ENCODE data around the gene BCL11B.

BCL11B gene

DNA sequence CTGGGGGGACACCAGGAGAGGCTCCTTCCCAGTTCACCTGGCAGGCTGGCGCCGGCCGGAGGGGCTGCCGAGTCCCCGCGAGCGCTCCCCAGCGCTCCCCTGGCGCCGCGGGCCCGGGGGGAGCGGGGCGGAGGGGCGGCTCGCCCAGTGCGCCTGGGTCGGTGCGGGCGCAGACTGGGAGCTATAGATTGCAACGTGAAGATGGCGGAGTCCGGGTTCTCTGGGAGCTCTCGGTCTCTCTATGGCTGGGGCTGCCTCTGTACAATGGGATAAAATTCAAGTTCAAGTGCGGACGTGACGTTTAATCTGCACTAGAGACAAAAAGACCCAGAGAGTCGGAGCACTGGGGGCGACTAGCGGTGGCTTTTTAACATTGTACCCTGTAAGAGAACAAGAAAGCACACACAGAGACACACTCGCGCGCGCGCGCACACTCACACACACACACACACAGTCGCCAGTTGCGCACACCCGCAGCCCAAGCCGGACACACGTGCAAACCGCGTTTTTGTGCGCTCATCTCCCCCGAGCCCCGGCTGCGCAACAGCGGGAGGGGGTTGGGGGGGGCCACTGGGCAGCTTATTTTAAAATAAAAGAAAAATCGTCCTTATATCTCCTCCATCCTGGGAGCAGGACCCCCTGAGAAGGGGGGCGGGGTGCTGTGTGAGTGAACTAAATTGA lies at the start of gene BCL11B:
TSS of gene BCL11B (minus strand) at position 247 of the 681 bp plus-strand sequence. CDS start 979 bp downstream, outside the sequence.
- peak; percentile 78 to 79 for ATAC-seq

DNA sequence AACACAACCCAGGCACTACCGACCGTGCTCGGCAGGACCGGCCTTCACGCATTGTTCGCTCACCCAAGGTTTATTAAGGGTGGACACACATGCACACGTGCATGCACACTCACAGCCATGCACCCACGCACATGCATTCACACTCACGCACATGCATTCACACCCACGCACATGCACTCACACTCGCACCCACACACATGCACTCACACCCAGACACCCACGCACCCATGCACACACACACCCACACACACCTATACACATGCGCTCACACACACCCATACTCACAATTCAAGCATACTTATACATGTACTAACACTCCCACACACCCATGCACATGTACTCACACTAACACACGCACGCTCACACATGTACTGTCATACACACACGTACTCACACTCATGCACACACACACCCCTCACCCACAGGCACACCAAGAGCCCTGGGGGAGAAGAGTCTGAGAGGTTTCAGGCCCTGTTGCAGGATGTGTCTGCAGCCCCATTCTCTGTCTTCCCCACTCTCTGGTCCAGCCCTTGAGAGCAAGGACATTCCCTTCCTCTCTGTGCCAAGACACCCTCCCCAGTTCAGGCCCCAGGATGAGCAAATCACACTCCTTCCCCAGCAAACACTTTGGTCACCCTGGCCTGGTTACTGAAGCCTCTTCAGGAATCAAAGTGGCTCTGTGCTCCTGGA lies 49.4 kb upstream of the BCL11B start:
- no peak for ATAC-seq

DNA sequence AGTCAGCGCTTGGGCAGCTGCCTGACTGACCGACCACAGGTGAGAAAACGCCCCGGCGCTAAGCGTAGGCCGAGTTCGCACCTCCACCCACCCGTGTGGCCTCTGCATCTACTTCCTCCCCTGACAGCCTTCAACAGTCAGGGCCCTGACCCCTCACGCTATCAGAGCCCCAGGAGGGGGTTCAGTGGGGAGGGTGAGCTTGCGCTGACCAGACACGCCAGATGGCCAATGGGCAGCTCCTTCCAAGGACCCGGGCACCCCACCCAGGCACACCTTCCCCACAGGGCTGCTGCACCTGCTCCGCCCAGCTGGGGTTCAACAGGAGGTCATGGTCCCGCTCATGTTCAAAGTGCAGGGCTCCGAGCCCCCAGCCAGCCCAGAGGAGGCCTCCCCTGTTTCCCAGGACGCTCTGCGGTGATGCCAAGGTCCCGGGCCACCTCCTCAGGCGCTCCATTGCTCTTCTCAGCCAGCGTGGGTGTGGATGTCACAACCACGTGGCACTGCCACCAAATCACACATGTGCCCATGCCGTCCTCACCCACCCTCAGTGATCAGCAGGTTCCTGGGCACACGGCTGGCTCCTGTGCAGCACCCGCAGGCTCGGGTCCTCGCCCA lies 48.7 kb upstream of the BCL11B start:
- ATAC-seq = no peak

DNA sequence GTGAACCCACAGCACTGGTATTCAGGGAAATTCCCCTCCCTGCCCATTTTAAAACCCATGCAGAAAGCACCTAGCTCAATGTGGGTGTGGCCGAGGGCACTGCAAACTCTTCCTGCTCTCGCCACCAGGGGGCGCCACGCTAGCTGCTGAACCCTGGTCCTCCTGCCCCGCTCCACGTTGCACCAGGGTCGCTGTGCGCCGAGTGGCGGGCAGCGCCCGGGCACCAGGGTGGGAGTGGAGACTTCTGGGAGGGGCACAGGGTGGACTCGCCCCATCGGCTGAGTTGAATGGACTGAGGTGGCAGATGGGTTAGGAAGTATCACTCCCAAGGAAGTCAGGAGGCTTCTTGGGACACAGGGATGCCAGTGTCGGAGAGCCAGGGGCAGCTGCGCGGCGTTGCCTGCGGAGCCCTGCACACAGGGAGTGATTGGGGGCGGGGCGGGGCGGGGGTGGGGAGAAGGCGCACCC lies 48.1 kb upstream of the BCL11B start:
- ATAC-seq = peak; percentile 58 to 80

DNA sequence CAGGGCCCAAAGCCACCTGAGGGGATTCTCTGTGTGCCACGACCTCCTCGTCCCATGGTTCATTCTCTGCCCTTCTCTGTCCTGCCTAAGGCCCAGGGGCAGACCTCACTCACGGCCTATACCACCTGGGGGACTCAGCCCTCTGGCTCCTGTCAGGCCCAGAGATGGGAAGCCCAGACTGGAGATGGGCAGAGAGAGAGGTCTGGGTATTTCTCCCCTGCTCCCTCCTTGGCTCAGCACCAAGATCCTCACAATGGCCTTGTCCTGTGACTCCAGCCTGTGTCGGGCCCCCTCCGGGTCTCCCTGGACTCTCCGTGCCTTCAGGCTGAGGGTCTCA lies 46.9 kb upstream of the BCL11B start:
- no peak for ATAC-seq

DNA sequence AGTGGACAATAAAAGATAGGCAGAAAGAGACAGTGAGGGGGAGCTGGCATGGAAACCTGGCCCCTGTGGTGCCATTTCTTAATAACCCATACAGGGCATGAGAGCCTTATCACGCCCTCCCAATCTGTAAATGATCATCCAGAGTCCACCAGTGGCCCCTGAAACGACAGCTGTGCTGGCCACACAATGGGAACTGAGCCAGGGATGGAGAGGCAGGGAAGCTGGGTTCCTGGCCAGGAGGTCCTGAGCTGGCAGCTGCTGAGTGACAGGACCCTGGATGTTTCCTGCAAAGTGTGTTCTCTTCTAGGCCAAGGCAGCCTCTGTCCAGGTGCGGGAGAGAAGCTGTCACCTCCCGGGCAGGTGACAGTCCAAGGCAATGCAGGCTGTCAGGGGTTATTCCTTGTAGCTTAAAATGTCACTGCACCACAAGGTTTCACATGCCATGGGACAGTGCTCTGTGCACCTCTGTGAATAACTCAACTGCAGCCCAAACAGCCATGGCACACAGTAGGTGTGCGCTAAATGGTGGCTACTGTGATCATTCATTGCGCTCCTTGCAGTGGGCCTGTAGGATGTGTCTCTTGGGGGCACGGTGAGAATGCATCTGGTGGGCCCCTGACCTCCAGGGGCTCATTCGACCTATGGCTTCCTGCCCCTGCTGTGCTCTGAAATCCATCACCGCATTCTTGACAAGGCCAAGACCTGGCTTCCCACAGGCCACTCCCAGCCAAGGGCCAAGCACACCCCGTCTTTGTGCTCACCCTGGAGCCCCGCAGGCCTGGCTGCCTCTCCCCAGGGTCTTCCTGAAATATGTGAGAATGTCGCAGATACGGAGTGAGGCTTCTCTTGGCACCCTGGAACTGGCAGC lies 46.3 kb upstream of the BCL11B start:
- no peak for ATAC-seq

DNA sequence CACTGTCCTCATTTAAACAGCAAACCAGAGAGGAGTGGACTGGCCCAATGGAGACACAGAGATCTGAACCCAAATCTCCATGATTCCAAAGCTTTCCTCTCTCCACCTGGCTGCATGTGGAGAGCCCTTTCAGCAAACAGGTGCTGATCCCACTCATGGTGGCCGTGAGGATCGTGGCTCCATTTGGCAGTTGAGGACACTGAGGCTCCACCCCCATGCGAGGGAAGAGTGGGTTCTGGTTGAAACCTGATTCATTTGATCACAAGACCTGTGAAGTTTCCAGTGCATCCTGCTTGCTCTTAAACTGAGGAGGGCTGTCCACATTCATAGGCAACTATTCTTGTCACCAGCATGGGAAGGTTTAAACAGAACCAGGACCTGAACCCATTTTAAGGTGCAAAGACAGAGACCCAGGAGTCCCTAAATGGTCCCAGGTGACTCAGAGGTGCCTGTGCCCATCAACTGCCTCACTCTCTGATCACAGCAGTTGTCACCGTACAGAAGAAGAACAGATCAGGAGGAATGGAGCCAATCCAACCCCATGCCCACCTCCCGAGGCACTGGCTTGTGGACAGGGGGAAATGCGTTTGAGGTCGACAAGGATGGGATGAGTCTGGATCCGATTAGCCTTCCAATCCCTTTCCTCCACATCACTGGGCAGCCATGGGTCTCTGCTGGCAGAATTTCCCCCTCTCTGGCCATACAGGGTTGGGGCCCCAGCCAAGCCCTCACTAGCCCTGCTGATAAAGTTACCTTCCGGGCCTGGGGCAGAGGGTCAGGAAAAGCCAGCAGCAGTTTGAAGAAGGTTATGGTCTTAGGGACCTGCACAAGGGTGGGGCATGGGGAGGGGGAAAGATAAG lies 45.5 kb upstream of the BCL11B start:
- no peak for ATAC-seq

DNA sequence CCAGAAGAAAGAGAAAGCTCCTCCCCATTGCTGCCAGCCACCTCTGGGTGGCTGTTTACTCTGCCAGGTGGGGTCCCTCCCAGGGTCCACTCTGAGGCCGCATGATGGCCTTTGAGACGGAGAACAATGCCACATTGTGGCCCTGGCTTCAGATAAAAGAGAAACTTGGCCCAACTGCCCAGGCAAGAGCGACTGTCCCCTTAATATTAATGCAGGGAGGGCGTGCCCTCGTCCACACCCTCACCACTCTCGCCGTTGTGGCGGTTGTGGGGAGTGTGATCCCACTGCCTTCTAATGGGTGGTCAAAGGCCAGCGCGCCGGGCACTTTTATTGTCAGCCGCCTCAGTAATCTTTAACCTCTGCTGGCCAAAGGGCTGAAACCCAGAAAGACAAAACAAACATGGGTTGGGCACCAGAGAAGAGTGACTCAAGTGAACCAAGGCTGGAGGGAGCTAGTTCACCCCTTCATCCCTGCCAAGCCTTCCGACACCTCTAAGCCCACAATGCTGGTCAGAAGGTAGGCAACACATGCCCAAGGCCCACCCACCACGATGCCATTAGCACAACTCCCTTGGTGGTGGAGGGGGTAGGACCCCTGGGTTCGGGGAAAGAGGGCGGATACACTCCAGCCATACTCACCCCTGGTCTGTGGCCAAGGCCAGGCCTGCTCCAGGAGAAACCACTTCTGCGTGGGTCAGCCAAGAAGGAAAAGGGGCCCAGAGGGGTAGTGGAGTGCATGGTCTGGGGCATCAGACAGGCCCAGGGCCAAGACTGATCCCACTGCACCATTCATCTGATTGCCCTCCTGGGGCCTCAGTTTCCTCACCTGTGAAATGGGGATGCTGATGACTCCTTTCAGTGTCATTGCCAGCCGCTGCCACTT lies 44.5 kb upstream of the BCL11B start:
- no peak for ATAC-seq

DNA sequence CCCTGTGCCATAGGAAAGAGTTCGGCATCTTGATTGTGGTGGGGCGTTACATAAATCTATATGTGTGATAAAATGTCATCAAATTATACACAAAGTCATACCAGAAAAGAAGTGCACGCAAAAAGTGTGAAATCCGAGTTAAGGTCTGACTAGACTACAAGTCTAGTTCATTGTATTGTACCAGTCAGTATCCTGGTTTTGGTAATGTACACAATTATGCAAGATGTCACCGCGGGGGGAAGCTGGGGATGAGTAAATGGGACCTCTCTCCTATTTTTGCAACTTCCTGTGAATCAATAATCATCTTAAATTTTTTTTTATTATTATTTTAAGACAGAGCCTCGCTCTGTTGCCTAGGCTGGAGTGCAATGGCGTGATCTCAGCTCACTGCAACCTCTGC lies 43.2 kb upstream of the BCL11B start:
- no peak for ATAC-seq

DNA sequence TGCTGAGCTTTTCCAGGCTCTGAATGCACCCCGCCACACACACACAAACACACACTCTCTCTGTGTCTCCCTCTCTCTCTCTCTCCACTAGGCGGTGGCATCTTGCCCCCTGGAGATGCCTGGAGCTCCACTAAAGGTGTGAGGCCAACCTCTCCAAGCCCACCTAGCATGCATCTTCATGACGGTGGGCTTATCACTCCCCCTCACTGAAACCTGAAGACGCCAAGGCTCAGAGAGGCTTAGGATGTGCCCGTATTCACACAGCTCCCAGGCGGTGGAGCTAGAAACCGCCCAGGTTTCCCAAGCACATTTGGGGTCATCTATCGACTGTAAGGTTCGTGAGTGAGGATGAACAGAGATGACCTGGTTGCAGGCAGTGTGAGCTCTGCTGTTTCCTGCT lies 42.6 kb upstream of the BCL11B start:
- ATAC-seq = no peak

DNA sequence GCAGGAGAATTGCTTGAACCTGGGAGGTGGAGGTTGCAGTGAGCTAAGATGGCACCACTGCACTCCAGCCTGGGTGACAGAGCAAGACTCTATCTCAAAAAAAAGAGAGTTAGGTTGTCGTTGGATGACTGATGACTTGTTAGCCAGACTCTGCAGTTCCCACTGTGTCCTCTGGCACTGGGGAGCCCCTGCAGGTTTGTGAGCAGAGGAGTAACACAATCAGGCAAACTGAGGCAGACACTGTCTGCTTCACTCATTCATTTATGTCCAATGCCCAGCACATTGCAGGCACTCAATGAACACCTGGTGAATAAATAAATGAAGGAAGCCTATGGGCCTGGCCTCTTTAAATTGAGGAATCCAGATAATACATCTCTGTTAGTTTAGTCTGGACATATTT lies 41.2 kb upstream of the BCL11B start:
- ATAC-seq = no peak

DNA sequence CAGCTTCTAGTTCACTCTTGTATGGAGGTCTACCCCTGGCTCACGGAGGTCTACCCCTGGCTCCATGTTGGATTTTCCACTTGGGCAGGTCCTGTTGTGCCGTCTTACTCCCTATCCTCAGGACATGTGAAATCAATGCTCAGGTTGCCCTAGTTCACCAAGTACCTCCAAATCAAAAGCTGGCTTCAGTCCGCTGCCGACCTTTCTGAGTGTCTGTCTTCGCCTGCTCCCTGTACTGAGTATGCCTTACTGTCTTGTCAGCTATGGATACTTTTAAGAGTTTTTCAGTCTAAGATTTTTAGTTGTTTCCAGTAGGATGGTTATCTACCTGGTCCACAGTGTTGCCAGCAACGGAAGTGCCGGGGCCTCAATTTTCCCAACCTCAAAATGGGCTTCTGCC lies 40.1 kb upstream of the BCL11B start:
- ATAC-seq = no peak

DNA sequence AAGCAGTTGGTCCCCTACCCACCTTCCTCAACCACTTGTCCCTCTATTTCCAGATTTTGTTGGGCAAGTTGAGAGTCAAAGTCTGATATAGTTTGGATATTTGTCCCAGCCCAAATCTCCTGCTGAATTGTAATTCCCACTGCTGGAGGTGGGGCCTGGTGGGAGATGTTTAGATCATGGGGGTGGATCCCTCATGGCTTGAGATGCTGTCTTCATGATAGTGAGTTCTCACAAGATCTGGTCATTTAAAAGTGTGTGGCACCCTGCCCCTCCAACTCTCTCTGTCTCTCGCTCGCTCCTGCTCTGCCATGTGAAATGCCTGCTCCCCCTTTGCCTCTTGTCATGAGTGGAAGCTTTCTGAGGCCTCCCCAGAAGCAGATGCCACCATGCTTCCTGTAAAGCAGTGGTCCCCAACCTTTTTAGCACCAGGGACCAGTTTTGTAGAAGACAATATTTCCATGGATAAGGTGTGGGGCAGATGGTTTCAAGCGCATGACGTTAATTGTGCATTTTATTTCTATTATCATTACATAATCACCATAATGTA lies 37.3 kb upstream of the BCL11B start:
- no peak for ATAC-seq

DNA sequence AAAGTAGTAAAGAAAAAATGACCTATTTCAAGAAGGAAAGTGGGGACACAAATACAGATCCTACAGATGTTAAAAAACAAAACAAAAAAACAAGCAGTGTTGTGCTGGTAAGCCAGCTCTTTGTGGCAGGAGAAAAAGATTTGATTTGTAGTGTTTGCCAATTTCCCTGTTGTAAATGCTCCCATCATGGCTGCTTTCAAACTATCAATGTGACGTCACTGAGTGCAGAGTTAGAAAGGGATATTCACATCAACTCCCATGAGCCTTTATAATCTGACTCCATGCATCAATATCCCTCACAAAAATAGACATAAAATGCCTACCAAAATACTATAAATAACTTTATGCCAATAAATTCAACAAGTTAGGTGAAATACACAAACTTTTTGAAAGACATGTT lies 32.2 kb upstream of the BCL11B start:
- ATAC-seq = no peak

DNA sequence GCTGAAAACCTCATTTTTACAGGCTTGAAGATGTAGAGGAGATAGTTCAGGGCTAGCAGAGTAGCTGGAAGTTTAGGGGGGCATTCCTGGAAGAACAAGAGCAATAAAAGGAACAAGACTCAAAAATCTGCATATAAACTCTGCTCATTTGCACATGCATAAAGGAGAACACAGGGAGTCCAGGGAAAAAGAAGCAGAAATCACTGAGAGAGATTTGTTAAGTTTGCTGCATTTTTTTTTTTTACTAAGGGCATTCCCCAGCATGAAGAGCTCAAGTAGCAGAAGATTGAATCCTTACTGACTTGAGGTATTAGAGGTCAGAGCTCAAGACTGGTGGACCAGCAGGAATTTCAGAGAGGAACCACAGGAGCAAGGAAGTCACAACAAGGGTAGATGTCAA lies 28.2 kb upstream of the BCL11B start:
- ATAC-seq = no peak

DNA sequence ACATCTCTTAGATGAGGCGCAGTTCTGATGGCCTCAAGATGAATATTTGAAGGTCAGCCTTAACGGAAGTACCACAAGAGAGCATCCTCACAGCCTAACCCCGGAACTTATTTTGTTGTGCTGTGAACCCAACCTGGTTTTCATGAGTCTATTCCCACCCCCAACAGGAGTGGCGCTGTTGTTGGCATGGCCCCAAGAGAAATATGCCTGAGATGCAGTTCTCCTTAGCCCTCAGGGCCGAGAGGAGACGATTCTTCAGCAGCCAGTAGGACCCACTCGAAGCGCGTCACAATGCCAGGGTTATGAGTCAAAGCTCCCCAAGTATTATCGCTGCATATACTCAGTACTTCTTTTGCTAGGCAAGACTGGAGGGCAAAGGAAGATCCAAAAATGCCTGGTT lies 24.5 kb upstream of the BCL11B start:
- ATAC-seq = no peak

DNA sequence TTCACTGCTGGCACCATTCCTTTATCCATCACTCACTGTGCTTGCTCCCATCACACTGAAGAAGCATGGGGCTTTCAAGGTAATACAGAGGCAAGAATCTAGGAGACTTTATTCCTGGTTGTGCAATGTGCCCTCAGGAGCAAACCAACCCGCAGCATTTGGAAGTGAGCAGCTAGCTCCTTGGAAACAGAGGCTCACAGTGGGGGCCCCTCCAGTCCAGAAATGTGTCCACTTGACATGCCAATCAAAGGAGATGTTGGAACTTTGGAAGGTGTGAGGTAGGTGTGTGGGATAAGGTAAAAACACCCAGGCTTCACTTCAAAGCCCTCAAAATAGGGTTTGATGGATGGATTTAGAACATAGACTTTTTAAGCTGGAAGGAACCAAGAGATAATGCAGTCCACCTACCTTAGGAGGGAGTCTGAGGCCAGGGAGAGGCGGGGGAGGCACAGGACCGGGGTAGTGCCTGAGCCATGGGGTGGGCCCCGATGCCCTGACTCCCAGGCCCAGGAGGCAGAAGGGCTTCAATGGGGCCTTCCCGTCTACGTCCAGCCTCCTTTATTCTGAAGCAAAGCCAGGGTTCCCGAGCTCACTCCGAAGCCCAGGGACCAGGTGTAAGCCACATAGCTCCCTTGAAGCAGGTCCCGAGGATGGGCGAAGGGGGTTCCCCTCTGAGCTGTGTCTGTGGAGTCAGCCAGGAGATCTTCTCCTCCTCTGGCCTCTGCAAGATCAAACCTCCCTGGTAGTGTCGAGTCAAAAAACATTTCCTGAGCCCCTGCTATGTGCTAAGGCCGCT lies 17.6 kb upstream of the BCL11B start:
- ATAC-seq = no peak

DNA sequence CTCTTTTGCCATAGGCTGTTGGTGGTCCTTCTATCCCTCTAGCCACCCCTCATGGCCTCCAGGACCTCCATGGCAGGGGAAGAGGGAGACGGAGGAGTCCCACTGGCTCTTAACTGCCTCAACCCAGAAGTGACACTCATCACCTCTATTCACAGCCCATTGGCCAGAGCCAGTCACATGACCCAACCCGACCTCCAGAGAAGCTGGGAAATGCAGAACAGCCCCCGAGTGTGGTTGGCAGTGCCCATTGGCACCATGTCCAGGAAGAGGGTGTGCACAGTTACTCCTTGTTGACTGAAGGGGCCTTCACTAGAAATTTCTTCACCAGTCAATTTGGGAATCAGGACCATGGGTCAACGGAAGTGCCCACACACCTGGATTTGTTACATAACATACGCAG lies 17.0 kb upstream of the BCL11B start:
- no peak for ATAC-seq

DNA sequence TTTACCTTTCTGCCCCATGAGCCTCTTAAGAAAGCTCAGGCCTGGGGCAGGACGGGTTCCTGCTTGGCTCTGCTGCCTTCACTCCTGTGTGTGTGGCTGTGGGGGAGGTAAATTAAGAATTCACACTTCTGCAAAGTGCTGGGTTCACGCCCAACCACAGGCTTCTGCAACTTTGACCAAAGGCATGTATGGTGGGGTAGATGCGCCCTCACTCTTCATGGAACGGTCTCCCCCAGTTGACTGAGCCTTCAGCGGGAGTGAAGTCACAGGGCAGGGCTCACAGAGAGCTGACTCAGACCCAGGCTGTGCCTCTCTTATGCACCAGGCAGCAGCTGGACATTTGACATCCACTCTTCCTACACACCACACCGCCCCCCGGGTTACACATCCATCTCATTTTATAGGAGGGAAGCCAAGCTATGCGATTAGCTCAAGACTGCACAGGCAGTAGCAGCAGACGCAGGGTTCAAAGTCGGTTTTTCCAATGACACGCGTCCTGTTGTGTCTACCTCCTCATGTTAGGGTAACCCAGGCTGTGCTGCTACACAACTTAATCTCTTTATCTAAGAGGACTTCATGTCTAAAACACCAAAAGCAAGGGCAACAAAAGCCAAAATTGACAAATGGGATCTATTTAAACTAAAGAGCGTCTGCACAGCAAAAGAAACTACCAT lies 15.4 kb upstream of the BCL11B start:
- ATAC-seq = peak in 1 of 2 donors; percentile 13

Data from activated CD4-positive, CD25-positive, alpha-beta regulatory T cell treated with anti-CD3 and anti-CD28 coated beads, Interleukin-2, amount 50 U/mL, for 24 hours (primary cell).